ENCODE data around the gene DOK7. TPM values are rescaled to one million over a fixed set of nuclear protein-coding genes. Genes with fewer than 3 reads are reported as not detected.
A peak's percentile ranks its signal among the peaks of the same experiment; 100 is the strongest.

DOK7 gene
- total RNA-seq, 2 donors from 2014 or later: 6.3 to 7.0 TPM

DNA sequence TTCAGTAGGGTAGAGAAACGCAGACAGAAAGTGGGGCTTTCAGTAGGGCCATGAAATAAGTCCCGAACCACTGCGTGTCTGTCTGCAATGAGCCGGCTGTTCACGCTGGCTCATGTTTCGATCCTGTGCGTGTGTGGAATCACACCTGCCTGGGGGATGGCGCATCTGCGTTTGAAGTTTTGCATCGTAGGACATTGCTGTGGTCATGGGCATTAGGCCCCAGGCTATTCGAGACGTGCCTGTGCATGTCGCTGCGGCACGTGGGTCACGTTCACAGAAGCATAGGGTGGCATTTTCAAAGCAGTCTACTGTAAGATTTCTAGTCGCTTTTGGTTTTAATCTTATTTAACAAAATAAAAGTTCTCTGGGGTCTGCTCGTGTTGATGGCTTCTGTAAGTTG is 46.8 kb upstream of the DOK7 start:
- Histone ChIP-seq H3K9me3 (no peaks in the 10 kb centered on the region), H3K27me3 (no peaks in the 10 kb centered on the region), H3K4me3 (no peak overlapping the region), H3K27ac (no peak overlapping the region), H3K4me1 (no peaks in the 10 kb centered on the region), H3K36me3 (replicated peaks in 1 of 2; ENCODE audit: insufficient read depth in 1 of 2, low read depth in 2 of 2) (no peaks in the 10 kb centered on the region)
- TF ChIP-seq CTCF (IDR thresholded peaks at IDR 0.05) (no peak), POLR2A (IDR thresholded peaks at IDR 0.05) (no peak)
- DNase-seq (no peak), ATAC-seq (no peak)
- intact Hi-C loops (cut with DNase I): no loop called here
- WGBS, 2 donors: 87 to 97% methylated on average over 18 of the region's 18 CpGs

GRCh38 chr4:3416821-3417221 is 46.3 kb upstream of the DOK7 start:
- TF ChIP-seq POLR2A (IDR thresholded peaks at IDR 0.05) (no peak), CTCF (IDR thresholded peaks at IDR 0.05) (no peak)
- H3K4me3 ChIP-seq: no peak overlapping the region
- H3K36me3 ChIP-seq (replicated peaks in 1 of 2; ENCODE audit: insufficient read depth in 1 of 2, low read depth in 2 of 2): no peaks in the 10 kb centered on the region
- H3K27ac ChIP-seq: no peak overlapping the region
- DNase-seq (no peak), ATAC-seq (no peak)
- intact Hi-C loops (cut with DNase I): no loop called here
- WGBS, 2 donors: 91 to 94% methylated on average over 10 to 17 of the region's 17 CpGs
- no peaks in the 10 kb centered on the region for H3K9me3 ChIP-seq
- H3K4me1 ChIP-seq: no peaks in the 10 kb centered on the region
- H3K27me3 ChIP-seq: no peaks in the 10 kb centered on the region

DNA sequence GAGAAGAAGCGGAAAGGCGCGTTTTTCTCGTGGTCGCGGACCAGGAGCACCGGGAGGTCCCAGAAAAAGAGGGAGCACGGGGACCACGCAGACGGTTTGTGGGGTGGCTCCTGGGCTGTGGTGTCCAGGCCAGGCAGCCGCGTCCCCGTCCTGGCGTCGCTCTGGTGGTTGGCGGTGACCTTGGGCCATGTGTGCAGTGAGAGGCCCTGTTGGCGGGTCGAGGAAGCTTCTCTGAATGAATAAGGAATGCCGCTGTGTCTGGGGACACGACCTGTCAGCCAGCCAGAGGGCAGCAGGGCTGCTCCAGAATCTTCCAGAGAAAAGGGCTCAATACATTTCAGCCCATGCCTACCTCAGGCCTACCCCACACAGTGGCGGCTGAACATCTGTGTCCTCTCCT is 45.7 kb upstream of the DOK7 start:
- 93 to 95% methylated on average over 18 to 21 of the region's 21 CpGs for WGBS, 2 donors
- no peaks in the 10 kb centered on the region for H3K4me1 ChIP-seq
- no peaks in the 10 kb centered on the region for H3K27me3 ChIP-seq
- intact Hi-C loops (cut with DNase I): no loop called here
- DNase-seq (no peak), ATAC-seq (no peak)
- no peak for TF ChIP-seq POLR2A (IDR thresholded peaks at IDR 0.05)
- no peak for TF ChIP-seq CTCF (IDR thresholded peaks at IDR 0.05)
- H3K36me3 ChIP-seq (replicated peaks in 1 of 2; ENCODE audit: insufficient read depth in 1 of 2, low read depth in 2 of 2): no peaks in the 10 kb centered on the region
- H3K27ac ChIP-seq: no peak overlapping the region
- H3K4me3 ChIP-seq: no peak overlapping the region
- H3K9me3 ChIP-seq: no peaks in the 10 kb centered on the region

GRCh38 chr4:3418029-3418762 is 44.9 kb upstream of the DOK7 start:
- DNase-seq (peak in 1 of 4 donors; percentile 8), ATAC-seq (no peak)
- no peak for TF ChIP-seq POLR2A (IDR thresholded peaks at IDR 0.05)
- no peak for TF ChIP-seq CTCF (IDR thresholded peaks at IDR 0.05)
- H3K27me3 ChIP-seq: no peaks in the 10 kb centered on the region
- H3K4me3 ChIP-seq: no peak overlapping the region
- no peaks in the 10 kb centered on the region for H3K4me1 ChIP-seq
- WGBS, 2 donors: 80 to 94% methylated on average over 9 to 21 of the region's 22 CpGs
- intact Hi-C loops (cut with DNase I): no loop called here
- no peaks in the 10 kb centered on the region for H3K9me3 ChIP-seq
- H3K36me3 ChIP-seq (replicated peaks in 1 of 2; ENCODE audit: insufficient read depth in 1 of 2, low read depth in 2 of 2): no peaks in the 10 kb centered on the region
- H3K27ac ChIP-seq: no peak overlapping the region

Measured in body of pancreas (tissue), 4 donors.